NOMO-1 treated with dmso at 0.1 percent for 144 hours (cell line): ENCODE measurements around the gene ANKRD66.
"Not testable (repeated sequence)": the region's sequence is repeated elsewhere in the genome, so short reads cannot be mapped to it uniquely, and the experiment has no call there.

Experiments
- DNase-seq: peaks from one replicate; lab custom pipeline; 2025; ENCODE audit not compliant: unreplicated experiment; lab: John Stamatoyannopoulos, UW

Gene ANKRD66

GRCh38 chr6:46751658-46752057 is 4.9 kb downstream of the ANKRD66 start:
- no peak for DNase-seq

DNA sequence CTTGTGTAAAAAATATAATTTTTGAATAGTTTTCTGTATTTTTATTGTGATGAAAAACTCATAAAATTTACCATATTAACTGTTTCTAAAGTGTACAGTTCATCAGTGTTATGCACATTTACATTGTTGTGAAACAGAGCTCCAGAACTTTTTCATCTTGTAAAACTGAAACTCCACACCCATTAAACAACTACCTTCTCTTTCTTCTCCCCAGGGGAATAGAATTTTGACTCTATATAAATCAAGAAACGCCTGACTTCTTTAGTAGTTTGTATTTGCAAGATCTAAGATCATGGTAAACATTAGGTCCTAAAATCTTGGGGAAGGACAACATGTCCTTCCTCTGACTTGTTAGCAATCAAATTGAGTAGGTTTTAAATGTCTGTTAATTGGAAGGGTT is 9.1 kb downstream of the ANKRD66 start:
- DNase-seq = no peak

DNA sequence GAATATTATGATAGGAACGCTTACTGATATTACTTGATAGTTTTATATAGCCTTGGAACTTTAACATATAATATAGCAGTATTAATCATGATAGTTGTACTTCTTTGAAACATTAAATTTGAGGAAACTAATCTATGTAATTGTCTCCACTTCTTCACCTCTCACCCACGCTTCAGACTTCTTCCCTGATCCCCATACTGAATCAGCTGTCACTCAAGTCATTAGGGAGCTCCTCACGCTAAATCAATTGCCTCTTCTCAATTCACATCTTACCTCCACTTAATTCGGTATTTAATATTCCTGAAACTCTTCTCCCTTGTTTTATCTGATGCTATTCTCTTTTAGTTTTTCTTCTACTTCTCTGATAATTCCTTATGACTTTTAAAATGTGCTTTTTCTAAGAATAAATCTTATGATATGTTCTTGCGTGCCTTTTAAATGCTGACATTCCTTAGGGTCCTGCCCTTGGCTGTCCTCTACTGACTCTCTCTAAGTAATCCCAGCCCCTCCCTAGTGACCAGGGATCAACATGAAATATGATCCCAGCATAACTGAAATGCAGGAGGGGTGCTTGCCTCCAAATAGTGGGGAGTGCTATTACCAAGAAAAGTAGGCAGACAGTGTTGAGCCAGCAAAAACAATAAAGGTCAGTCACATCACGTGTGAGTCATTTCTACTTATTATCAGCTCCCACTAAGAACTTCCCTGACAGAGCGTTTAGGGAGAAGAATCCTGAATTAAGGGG is 9.9 kb downstream of the ANKRD66 start:
- DNase-seq = no peak

GRCh38 chr6:46757214-46757596 is 10.5 kb downstream of the ANKRD66 start:
- DNase-seq = no peak

DNA sequence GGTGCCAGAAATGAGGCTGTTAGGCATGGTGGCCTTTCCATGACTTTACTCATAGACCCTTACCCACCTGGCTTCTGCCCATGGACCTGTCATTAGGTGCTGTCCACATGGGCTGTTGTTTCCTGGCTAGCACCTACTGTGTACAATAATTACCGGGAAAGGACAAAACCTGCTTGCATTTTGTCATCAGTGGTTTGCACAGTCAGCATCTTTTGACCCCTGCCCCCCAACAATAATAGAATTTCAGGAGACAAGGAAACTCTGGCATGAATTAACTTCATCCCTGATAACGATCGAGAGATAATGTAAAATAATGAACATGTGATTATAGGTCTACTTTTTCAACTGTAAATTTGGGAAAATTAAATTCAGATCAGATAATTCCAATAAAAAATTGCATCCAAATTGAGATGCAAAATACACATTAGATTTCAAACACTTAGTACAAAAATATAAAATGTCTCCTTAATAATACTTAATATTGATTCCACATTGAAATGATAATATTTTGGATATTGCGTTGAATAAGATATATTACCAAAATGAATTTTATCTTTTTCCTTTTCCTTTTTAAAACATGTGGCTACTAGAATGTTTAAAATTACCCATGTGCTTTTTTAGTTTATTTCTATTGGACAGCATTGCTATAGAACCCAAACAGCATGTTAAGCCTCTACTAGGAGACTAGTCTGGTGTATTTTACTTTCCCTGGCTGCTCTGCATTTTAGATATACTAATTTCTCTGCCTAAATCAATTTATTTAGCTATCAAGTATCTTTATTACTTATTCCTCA is 12.4 kb downstream of the ANKRD66 start:
- DNase-seq = no peak

GRCh38 chr6:46760925-46761324 is 14.2 kb downstream of the ANKRD66 start:
- no peak for DNase-seq

GRCh38 chr6:46763466-46763865 is 16.7 kb downstream of the ANKRD66 start:
- DNase-seq = no peak

DNA sequence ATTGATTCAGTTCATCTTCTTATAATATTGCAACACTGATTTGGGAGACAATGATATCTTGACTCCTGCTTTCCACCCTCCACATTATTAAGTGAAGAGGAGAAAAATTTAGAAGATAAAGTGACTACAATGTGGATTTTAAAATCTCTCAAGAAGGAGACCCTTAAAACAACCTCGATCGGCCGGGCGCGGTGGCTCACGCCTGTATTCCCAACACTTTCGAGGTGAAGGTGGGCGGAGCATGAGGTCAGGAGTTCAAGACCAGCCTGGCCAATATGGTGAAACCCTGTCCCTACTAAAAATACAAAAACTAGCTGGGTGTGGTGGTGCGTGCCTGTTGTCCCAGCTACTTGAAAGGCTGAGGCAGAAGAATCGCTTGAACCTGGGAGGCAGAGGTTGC is 17.5 kb downstream of the ANKRD66 start:
- DNase-seq = not testable (repeated sequence)

DNA sequence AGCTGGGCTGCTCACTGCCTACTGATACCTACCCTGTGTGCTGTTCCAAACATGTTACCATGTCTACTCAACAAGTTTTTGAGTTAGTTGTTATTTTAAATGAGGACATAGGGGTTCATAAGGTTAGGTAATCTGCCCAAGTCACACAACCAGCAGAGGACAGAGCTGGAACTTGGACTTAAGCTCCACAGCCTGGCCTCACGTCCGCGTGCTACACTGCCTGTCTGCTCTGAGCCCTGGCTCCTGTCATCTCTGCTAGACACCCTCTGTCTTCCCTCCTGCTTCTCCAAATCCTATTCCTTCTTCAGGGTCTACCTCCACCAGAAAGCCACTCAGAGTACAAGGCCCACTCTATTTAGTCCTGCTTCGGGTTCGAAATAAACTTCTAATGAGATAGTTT is 18.2 kb downstream of the ANKRD66 start:
- DNase-seq = no peak

GRCh38 chr6:46772016-46772415 is 25.3 kb downstream of the ANKRD66 start:
- no peak for DNase-seq

- DNase-seq = peak; percentile 93
These were observed 26.0 kb downstream of the ANKRD66 start for GRCh38 chr6:46772762-46773161.

- DNase-seq = peak; percentile 74
These were observed 26.6 kb downstream of the ANKRD66 start for GRCh38 chr6:46773201-46773855.

GRCh38 chr6:46774736-46775135 is 28.0 kb downstream of the ANKRD66 start:
- DNase-seq = not testable (repeated sequence)

DNA sequence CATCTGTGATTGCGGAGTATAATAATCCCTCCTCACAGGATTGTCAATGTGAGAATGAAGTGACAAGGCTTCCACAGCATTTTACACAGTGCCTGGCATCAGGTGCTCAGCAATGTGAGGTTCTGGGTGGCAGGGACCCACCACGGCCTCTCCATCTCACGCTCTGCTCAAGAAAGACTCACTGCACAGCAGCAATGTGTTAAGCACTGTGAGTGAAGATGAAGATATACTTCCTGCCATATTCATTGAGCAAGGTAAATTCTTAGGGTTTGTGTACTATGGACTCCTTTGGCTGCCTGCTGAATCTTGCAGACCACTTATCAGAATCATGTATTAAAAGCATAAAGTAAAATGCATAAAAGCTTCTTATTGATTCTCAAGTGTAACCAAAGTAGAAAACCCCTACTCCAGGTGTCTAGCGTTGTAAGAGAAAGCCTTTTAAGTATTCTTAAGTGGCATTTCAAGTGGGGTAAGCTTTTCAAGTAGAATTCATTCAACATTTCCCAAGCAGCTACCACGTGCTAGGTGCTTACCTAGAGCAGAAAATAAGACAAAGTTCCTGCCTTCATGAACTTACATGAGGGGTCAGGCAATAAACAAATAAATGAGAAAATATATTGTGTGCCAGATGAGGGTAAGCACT is 29.5 kb downstream of the ANKRD66 start:
- DNase-seq = no peak

DNA sequence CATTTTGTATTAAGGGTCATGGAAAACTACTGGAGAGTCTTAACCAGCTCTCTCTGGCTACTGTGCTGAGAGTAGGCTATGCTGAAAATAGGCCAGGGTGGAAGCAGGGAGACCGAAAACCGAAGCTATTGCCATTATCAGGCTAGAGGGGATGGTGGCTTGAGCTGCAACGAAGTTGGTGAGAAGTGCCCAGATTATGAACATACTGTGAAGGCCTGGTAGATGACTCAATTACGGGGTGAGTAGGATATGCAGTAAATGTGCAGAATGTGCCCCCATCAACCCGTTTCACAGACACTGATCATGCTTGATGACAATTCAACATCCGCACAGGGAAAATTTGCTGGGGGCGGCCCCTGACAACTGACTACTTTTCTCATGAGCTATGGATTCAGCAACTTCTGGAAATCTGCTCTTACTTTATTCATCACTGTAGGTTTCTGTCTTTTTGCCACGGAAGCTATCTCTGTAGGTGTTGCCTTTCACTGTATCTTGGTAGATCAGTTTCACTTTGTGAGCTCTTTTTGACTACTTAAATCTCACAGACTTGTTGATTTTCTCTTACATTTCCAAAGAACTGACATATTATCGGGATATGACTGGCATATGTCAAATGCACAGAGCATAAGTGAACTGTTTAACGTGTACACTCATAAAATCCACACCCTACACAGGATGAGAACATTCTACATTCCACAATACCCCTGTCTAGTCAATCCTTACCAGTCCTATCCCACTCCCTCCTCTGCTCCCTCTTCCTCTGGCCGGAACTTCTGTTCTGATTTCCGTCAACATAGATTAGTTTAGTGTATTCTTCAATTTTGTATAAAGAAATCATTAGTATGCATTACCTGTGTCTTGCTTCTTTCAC is 31.0 kb downstream of the ANKRD66 start:
- no peak for DNase-seq

GRCh38 chr6:46781478-46782378 is 35.0 kb downstream of the ANKRD66 start:
- peak; percentile 13 for DNase-seq

DNA sequence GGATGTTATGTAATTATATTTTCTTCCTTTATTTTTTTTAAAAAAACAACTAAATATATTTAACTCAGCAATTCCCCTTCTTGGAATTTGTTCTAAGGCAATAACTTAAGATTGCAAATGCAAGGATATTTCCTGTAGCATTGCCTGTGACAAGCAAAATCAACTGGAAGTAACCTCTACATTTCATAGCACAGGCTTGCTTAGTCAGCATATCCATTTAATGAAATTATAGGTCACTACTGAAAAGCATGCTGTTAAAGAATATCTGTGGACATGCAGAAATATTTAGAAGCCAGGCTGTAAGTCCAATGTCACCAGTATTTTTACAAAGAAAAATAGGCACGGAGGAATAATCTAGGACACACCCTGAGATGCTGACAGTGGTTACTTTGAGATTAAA is 37.8 kb downstream of the ANKRD66 start:
- no peak for DNase-seq

DNA sequence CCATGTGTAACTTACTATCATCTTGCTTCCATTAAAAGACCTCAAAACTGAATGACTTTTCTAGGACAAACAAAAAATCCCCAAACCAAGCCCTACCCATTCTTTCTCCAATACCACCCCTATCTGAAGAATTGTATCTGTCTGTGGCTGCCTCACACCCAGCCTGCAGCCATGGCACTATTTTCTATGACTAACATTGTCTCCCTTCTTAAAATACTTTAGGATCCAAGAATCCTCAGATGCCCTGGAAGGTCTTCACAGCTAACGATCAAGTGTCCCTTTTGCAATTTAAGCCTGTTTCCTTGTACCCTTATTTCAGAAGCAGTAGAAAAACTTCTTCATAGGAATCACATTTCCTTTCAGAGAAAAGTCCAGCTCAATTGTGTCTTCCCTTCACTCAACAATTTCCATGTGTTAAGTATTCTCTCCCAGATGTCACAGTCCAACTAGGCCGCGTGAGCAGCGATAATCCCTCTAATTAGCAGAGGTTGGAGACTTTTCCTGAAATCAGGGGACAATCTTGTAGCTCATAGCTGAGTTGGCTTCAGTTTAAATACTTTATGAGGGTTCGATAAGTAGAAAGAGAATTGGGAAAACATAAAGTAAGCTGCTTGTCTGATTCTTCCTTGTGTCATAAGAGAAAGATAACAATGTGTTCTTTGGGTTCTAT is 41.3 kb downstream of the ANKRD66 start:
- DNase-seq = no peak

- no peak for DNase-seq
These were observed 42.1 kb downstream of the ANKRD66 start for GRCh38 chr6:46788791-46789190.
